Activated T-helper 9 cell treated with anti-CD3 and anti-CD28 coated beads, Interleukin-2, amount 50 U/mL, for 16 hours (primary cell): ENCODE results near the gene OSBPL9.

Source experiments
- DNase-seq: peaks from one replicate; pipeline ENCODE4 v3.0.0-alpha.2; 2020; ENCODE audit warnings: low read depth

The OSBPL9 gene, protein sequence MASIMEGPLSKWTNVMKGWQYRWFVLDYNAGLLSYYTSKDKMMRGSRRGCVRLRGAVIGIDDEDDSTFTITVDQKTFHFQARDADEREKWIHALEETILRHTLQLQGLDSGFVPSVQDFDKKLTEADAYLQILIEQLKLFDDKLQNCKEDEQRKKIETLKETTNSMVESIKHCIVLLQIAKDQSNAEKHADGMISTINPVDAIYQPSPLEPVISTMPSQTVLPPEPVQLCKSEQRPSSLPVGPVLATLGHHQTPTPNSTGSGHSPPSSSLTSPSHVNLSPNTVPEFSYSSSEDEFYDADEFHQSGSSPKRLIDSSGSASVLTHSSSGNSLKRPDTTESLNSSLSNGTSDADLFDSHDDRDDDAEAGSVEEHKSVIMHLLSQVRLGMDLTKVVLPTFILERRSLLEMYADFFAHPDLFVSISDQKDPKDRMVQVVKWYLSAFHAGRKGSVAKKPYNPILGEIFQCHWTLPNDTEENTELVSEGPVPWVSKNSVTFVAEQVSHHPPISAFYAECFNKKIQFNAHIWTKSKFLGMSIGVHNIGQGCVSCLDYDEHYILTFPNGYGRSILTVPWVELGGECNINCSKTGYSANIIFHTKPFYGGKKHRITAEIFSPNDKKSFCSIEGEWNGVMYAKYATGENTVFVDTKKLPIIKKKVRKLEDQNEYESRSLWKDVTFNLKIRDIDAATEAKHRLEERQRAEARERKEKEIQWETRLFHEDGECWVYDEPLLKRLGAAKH

DNA sequence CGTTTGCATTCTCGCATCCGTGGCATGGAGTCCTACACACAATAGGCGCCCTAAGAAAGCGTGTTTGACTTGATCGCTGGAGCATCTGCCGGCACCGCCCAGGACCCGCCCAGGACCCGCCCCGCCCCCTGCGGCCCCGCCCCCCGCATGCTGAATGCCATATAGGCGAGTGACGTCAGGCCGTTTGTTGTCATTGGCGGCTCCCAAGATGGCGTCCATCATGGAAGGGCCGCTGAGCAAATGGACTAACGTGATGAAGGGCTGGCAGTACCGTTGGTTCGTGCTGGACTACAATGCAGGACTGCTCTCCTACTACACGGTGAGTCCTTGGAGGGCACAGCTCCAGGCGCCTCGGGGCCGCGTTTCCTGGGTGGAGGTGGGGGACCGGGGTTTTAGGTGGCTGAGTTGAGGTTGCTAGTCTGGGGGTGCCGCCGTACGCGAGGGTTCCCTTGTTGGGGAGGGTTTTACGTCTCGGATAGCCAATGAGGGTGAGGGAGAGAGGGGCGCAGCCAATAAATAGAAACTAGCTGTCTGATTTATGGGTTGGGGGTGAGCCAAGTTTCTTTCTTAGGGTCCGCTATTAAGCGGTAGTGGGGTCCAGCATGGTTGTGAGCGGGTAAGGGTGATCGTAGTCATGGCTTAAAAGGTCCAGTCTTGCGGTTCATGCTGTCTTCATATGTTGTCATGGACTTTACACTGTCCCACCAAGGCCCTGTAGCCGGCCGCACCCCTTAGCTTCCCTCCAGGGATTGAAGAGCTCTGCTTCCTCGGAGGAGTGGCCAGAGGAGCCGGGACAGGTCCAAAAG is at the start of gene OSBPL9:
OSBPL9 (plus strand) TSS at position 190 of the 806 bp plus-strand sequence; CDS start at position 209, 19 bp downstream.
- DNase-seq: peak; percentile 81

DNA sequence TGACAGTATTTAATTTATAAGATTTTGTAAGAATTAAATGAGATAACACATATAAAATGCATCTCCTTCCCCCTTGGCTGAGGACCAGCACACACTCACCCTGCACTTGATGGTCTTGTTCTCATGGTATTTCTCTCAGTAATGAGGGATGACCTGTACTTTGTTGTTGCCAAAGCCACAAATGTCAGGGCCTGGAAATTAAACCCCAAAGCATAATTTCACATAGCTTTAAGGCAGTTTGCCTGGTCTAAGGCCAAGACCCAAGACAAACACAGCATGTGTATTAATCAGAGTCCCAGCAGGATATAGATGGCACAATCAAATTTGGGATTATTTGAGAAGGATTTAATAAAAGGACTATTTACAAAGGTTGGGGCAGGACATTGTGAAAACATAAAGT is 49.2 kb upstream of the OSBPL9 start:
- DNase-seq: no peak

DNA sequence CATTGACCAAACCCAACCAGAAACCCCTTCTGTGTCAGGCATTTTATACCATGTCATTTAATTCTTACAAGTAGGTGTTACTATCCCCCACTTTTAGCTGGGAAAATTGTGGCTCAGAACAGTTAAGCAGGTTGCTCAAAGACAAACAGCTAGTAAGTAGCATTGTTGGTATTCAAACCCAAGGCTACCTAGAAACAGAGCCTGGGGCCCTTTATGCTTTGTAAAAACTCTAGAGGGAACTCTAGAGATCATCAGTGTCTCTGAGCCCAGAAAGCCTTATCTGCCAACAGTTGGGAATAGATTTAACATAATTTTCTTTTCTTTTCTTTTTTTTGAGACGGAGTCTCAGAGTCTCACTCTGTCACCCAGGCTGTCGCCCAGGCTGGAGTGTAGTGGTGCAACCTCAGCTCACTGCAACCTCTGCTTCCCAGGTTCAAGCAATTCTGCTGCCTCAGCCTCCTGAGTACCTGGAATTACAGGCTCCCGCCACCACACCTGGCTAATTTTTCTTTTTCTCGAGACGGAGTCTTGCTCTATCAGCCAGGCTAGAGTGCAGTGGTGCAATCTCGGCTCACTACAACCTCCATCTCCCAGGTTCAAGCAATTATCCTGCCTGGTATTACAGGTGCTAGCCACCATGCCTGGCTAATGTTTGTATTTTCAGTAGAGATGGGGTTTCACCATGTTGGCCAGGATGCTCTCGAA is 48.5 kb upstream of the OSBPL9 start:
- no peak for DNase-seq

DNA sequence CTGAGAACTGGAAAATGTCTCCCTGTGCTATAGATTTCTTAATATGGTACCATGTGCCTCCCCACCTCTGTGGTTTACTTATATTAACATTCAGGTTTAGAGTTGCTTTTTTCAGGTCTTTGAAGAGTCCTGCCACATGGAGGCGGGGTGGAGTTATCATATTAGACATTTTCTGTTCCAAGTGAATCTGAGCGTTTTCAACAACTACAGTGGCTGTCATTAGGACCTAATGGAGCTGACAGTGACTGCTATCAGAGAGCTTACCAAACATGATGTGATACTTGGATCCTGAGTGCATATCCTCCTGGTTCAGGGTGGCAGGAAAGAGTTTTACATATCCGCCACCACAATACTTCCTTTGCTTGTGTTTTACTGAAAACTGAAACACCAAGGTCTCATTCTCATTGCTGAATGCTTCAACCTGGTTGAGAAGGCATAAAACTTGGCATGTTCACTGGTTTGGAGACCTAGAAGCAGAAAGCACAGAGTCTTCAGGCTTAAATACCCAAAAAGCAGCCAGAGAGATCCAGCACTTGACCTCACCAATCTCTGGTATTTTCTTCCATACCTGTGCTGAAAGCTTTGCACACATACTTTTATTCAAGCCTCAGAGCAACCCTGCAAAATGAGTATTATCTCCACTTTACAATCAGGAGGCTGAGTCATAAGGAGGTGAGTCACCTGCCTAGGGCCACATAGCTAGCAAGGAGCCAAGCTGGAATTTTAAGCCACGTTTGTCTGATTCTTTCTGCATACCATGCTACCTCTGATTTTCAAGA is 47.4 kb upstream of the OSBPL9 start:
- peak; percentile 8 for DNase-seq

DNA sequence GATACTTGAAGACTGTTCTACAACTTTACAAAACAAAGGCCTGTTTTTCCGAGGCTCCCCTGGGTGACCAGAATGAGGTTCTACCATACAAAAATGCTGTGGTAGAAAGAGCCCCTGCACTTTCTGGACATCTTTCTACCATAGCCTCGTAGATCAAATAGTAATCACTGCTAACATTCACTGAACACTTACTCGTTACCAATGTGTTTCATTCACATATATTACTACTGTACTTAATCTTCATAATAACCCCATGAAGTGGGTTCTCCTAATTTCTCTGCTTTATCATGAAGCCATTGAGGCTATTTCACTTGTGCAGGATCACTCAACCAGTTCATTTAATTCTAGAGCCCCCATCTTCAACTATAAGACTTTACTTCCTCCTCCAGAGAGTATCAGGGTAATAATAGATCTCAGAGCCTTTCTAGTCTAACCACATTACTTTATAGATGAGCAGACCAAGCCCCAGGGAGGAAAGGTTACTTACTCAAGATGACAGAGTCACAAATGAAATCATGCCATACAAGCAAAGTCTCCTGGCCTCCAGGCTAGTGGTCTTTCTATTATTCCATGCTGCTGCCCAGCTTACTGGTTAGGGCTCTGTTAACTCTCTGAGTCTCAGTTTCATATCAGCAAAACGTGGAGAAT is 46.7 kb upstream of the OSBPL9 start:
- no peak for DNase-seq

DNA sequence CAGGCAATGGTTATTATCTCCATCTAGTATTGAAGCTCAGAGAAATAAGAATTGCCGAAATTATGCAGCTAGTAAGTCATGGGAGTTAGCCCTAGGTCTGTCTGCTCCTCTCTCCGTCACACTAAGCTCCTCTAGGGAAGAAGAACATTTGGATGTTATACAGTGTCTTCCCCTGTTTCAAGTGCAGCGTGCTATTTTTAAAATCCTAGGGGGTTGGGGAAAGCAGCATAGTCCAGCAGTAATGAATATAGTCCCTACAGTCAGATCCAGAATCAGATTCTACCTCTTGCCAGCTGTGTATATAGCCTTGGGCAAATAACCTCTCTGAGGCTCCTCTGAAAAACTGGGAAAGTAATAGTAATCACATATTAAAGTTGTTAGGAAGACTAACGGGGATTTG is 44.5 kb upstream of the OSBPL9 start:
- DNase-seq: no peak

DNA sequence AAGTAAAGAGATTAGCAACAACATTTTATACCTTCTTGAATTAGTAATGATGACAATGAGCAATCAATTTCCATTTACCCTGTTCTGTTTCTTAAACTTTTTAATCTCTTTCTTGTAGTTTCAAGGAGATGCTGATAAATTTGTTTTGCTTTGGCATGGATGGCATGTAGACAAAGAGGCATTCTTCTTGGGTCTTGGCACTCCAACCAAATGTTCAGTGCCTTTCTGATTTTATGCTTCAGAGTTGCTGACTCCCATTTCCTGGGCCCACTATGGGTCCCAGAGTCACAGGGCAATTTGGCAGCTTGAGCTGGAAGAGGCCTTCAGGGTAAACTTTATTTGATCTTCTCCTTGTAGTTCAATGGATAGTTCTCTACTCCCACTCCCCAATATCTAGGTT is 42.1 kb upstream of the OSBPL9 start:
- no peak for DNase-seq

DNA sequence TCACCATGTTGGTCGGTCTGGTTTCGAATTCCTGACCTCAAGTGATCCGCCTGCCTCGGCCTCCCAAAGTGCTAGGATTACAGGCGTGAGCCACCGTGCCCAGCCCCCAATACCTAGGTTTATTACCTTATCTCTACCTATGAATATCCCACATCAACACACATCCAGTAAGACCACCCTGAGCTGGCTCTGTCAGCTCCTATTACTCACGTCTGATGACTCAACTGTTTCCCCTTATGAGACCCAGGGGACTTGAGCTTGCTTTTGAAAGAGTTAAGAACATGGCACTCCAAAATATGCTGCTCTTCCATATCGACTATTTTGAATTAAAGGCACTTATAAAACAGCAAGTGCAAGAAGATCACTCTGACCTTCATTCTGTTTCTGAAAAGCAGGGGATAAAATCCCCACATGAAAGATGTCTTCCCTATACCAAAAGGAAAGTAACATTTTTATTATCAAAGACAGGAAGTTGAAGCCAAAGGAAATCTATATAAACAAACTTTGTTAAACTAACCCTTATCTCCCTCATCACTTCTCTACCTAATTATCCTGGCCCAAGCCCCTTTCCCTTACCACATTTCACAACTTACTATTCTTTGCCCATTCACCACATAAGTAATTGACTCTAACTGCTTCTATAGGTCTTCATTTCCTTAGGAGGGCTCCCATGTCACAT is 41.3 kb upstream of the OSBPL9 start:
- DNase-seq: no peak

DNA sequence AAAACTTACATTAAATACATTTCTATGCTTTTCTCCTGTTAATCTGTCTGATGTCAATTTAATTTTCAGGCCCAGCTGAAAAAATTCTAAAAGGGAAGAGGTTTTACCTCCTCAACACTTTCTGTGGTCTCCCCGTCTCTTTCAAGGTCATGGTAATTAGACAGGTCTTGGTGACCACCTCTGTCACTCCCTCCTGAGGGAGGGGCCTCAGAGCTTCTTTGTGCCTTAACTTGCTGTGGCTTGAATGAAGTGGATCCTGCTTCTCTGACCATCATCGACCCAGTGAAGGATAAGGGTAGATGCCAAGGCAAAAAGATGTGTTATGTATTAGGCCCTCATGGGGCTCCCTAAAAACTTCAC is 40.8 kb upstream of the OSBPL9 start:
- DNase-seq: no peak

DNA sequence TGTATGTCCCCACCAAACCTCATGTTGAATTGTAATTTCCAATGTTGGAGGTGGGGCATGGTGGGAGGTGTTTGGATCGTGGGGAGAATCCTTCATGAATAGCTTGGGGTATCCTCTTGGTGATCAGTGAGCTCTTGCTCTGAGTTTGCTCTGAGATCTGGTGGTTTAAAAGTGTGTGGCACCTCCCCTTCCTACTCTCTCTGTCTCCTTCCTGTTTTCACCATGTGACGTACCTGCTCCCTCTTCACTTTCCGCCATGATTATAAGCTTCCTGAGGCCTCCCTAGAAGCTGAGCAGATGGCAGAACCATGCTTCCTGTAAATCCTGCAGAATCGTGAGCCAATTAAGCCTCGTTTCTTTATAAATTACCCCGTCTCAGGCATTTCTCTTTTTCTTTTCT is 40.0 kb upstream of the OSBPL9 start:
- no peak for DNase-seq

DNA sequence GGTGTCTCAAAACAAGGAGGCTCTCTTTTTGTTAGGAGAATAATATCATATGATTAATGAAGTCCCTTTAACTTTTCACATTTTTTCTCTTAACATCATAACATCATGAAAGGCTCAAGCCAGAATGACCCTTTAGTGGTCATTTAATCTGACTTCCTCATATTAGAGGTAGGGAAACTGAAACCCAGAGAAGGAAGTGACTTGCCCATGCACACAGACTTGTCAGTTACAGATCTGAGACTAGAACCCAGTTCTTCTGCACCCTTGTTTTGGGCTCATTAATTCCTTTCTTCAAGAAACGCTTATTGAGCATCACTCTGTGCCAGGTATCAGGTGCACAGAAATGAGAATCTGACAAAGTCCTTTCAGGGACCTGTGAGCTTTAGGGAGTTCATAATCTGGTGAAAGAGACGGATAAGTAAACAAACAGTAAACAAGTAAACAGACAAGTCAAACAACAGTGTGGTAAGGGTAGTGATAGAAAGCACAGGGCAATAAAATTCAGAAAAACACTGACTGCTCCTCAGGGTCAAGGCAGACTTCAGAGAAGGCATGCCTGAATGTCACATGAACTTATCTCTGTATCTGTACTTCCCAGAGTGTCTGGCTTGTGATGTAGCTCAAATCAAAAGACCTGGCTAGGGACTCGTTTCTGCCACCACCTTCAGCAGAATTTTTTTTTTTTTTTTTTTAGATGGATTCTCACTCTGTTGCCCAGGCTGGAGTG is 38.3 kb upstream of the OSBPL9 start:
- DNase-seq: no peak

DNA sequence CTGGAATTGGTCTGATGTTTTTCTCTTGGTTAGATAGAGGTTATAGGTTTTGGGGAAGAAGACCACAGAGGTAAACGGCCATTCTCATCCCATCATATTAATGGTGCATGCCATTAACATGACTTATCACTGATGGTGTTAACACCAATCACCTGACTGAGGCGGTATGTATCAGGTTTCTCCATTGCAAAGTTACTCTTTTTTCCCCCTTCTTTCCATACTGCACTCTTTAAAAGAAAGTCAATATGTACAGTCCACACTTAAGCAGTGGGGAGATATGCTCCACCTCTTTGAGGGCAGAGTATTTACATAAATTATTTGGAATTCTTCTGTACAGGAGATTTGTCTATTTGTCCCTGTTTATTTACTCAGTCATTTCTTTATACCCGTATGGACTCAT is 35.7 kb upstream of the OSBPL9 start:
- no peak for DNase-seq

DNA sequence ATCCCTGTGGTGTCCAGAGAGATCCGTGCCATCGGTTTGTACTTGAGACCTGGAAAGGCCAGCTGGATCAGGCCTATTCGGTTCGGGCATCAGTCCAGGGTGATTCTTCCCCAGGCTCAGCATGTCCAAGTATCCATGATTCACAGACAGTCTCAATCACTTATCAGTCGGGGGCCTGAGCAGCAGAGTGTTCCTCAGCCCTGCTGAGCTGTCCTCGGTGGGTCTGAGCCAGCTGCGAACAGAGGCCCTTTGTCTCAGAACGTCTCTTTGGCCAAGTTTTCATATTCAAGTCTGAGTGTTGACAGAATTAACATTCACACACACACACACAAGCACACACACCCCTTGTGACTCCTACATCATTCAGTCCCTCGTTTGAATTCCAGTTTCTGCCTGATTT is 33.4 kb upstream of the OSBPL9 start:
- no peak for DNase-seq

DNA sequence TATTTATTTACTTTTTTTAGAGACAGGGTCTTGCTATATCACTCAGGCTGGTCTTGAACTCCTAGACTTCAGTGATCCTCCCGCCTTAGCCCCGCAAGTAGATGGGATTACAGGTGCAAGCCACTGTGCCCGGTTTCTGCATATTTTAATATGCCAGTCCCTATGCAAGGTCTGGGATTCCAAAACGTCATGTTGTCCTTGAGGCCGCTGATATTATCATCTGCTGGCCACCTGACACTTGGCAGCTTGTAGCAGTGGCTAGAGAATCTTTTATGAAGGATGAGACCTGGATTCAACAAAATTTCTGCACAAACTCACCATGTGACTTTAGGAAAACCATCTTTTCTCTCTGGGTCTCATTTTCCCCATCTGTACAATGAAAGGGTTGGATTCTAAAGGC is 32.9 kb upstream of the OSBPL9 start:
- DNase-seq: no peak

DNA sequence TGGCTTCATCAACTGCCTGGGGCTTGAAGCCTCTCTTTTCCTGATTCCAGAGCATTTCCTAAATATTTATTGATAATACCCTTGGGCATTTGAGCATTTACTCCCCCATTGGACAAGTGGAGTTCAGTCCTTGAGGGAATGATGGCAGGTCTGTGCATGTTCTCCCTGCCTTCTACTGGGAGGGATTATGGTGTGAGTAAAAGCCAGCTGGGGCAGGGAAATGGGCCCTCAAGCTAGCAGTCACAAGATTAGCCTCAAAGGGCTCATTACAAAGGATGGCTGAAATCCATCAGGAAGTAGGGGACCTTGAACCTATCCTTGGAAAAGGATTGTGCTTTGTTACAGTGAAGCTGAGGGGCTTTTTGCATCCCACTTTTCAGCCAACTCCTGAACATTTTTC is 24.2 kb upstream of the OSBPL9 start:
- no peak for DNase-seq

DNA sequence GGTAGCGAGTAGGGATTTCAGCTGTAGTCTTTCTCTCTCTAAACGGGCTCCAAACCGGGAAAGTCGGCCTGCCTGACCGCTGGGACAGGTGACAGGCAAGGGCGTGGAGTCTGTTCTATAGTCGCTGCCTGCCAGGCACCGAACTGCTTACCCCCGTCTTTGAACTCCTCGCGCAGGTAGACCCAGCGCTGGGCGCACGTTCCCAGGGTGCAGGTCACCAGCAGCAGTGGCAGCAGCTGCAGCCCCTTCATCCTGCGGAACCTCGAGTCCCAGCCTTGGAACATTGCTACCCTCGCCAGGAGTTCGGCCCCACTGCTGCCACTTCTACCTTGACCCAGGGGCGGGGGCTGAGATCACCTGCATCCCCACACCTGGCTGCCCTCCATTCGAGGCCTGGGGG is 22.2 kb upstream of the OSBPL9 start:
- DNase-seq: no peak

DNA sequence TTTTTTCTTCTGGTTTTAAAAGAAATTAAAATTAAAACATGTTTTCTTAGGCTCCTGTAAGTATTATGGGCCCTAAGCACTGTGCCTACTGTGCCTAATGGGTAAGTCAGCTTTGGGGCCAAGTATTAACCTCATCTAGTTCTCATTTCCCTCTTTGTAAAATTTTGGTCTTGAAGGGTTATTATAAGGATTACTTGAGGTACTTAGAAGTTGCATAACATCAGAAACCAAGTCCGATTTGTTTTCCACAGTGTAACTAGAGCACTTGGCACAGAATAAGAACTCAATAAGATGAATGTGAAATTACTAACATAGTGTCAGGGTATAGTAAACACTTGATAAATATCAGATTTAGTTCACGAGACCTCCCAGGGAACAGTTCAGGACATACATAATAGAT is 16.4 kb upstream of the OSBPL9 start:
- no peak for DNase-seq

DNA sequence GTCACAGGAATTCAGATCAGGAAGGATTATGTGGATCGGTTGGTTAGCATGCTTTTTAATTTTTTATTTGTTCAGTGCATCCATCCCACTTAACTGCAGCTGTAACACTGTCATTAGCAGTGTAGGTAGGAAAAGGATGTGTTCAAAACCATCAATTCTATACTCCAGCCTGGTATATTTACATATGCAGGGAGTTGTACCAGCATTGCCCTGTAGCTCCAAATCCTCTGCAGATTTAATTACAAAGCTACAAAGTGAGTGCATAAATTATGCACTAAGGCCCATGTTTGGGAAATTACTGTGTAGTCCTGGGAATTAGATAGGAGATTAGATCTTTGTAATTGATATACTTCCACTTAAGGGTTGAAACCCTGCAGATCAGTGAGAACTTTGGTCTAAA is 15.9 kb upstream of the OSBPL9 start:
- DNase-seq: no peak

DNA sequence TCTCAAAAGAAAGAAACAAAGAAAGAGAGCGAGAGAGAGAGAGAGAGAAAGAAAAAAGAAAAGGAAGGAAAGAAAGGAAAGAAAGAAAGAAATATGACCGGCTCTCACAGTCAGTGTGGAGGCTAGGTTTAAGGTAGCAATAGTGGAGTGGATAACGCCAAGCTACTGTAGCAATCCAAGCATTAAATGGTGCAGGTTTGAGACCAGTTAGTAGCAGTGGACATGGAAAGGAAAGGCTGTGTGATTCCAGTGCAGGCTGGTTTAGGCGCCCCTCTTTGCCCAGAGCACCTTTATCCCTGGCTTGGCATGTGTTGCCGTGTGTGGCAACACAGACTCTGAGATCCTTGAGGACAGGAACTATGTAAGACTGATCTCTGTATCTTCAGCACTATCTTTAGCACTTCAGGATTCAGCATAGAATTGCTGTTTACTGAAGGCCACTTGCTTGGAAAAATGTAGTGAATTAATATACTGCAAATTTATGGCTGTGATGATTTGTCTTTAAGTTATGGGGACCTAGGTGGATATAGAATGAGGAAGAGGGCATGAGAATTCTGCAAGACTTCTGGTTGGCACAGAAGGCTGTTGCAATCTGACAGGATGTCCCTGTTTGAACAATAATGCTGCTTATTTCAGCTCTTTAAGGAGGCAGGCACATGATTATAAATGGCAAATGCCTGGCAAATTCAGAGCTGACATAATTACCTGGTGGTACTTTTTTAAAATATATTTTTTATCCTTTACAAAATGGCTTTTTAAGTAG is 10.8 kb upstream of the OSBPL9 start:
- no peak for DNase-seq
